PC-3 (cell line): ENCODE measurements around the gene IL19. TPM values are rescaled to one million over a fixed set of nuclear protein-coding genes. Genes with fewer than 3 reads are reported as not detected.

Source experiments
- ATAC-seq: fragments of 200-7000 bp; cut with Tn5 transposase; 2 replicates; pipeline ENCODE4 v1.9.1; 2020; ENCODE audit warnings: mild to moderate bottlenecking, moderate library complexity
- BruUV-seq: library from RNA; stranded (reverse); fragments of 400-500 nt; replicated peaks from 2 replicates; lab custom pipeline; 2021; lab: Mats Ljungman, UMichigan
- CTCF ChIA-PET: fragments of 300-600 bp; sonication (Branson Sonifier 250); formaldehyde crosslinking; loops from one replicate; lab custom pipeline; 2022; ENCODE audit warnings: antibody characterized with exemption; lab: Charles Lee
- POLR2A ChIA-PET: fragments of 300-600 bp; sonication (Branson Sonifier 250); formaldehyde crosslinking; loops from one replicate; lab custom pipeline; 2022; ENCODE audit warnings: antibody characterized with exemption; ENCODE audit not compliant: unreplicated experiment; lab: Charles Lee
- DNase-seq: peaks from one replicate; pipeline ENCODE4 v3.0.0-alpha.2; 2015
- H2AFZ ChIP-seq: fragments of 300-600 bp; sonication (generic); 2 replicates; pipeline ENCODE4 v1.6.0; 2016; ENCODE audit warnings: antibody characterized with exemption, low read length
- H3F3A ChIP-seq: fragments of 300-600 bp; sonication (generic); one replicate; pipeline ENCODE4 v1.6.0; 2017; ENCODE audit warnings: antibody characterized with exemption, low read length, control low read depth, mild to moderate bottlenecking; ENCODE audit not compliant: unreplicated experiment
- H3K27ac ChIP-seq: fragments of 300-600 bp; sonication (generic); 2 replicates; pipeline ENCODE4 v1.5.1; 2016; ENCODE audit warnings: mild to moderate bottlenecking, low read length
- H3K27me3 ChIP-seq: fragments of 300-600 bp; sonication (generic); 2 replicates; pipeline ENCODE4 v1.6.1; 2016; ENCODE audit warnings: low read length, mixed read lengths
- H3K36me3 ChIP-seq: fragments of 300-600 bp; sonication (generic); 2 replicates; pipeline ENCODE4 v1.6.1; 2016; ENCODE audit warnings: low read depth, mixed run types, low read length, mixed read lengths
- H3K4me1 ChIP-seq: fragments of 300-600 bp; sonication (generic); 2 replicates; pipeline ENCODE4 v1.5.1; 2016; ENCODE audit warnings: low read length; ENCODE audit not compliant: insufficient read depth
- H3K4me2 ChIP-seq: fragments of 300-600 bp; sonication (generic); 2 replicates; pipeline ENCODE4 v1.6.0; 2016; ENCODE audit warnings: low read length
- H3K4me3 ChIP-seq: fragments of 300-600 bp; sonication (generic); 2 replicates; pipeline ENCODE4 v1.5.1; 2016; ENCODE audit warnings: mild to moderate bottlenecking, low read length, mixed read lengths
- H3K79me2 ChIP-seq: fragments of 300-600 bp; sonication (generic); 2 replicates; pipeline ENCODE4 v1.6.1; 2017; ENCODE audit warnings: low read length, mixed read lengths
- H3K9ac ChIP-seq: fragments of 300-600 bp; sonication (generic); 2 replicates; pipeline ENCODE4 v1.6.0; 2016; ENCODE audit warnings: mild to moderate bottlenecking, low read length
- H3K9me2 ChIP-seq: fragments of 300-600 bp; sonication (generic); replicated peaks from 2 replicates; pipeline ENCODE4 v1.6.1; 2016; ENCODE audit warnings: mixed run types, low read length, mixed read lengths
- H3K9me3 ChIP-seq: fragments of 300-600 bp; sonication (generic); 2 replicates; pipeline ENCODE4 v1.6.1; 2016; ENCODE audit warnings: low read length, mixed read lengths
- H4K20me1 ChIP-seq: fragments of 300-600 bp; sonication (generic); 2 replicates; pipeline ENCODE4 v1.6.1; 2016; ENCODE audit warnings: low read length, mixed read lengths
- CTCF ChIP-seq: fragments of 300-600 bp; sonication (generic); conservative IDR thresholded peaks from 2 replicates; pipeline ENCODE4 v1.5.1; 2017; ENCODE audit warnings: antibody characterized with exemption, low read depth, mild to moderate bottlenecking, low read length
- EZH2 ChIP-seq: fragments of 300-600 bp; sonication (generic); IDR thresholded peaks from one replicate; pipeline ENCODE4 v1.6.1; 2017; ENCODE audit warnings: antibody characterized with exemption, mild to moderate bottlenecking, low read length; ENCODE audit not compliant: unreplicated experiment
- EZH2phosphoT487 ChIP-seq: fragments of 300-600 bp; sonication (generic); IDR thresholded peaks from 2 replicates; pipeline ENCODE4 v1.6.1; 2018; ENCODE audit warnings: mild to moderate bottlenecking, antibody characterized with exemption, low read length, borderline replicate concordance
- intact Hi-C: fragments of 100-400 bp; cut with micrococcal nuclease; formaldehyde crosslinking; loops from 2 replicates; pipeline ENCODE4 v1.9.0; 2023
- total RNA-seq: library from RNA; depleted of rRNA; stranded (reverse); fragments of >200 nt; gene quantifications from 2 replicates; pipeline ENCODE4 v1.2.3, GENCODE V29; 2014

Gene IL19
- total RNA-seq, 1 experiment from 2014 or later, result not detected

GRCh38 chr1:206732508-206732907 lies 38.1 kb upstream of the IL19 start:
- DNase-seq (no peak), ATAC-seq (no peak)
- no peaks in the 10 kb centered on the region for H3K9me3 ChIP-seq
- H3K4me1 ChIP-seq, result no peaks in the 10 kb centered on the region
- H3K4me2 ChIP-seq, result no peak overlapping the region
- TF ChIP-seq EZH2 (no peak), CTCF (no peak), EZH2phosphoT487 (no peak)
- H3F3A ChIP-seq, result no peaks in the 10 kb centered on the region
- CTCF ChIA-PET, result no interaction called here
- no peaks in the 10 kb centered on the region for H3K27me3 ChIP-seq
- H3K79me2 ChIP-seq, result peaks cover 7% of the 10 kb centered on the region; the same call in 1 of the 2 replicates
- POLR2A ChIA-PET, result no interaction called here
- intact Hi-C loops, result no loop called here
- no peak overlapping the region for H3K4me3 ChIP-seq
- no peaks in the 10 kb centered on the region for H3K9me2 ChIP-seq
- no TSS peak for BruUV-seq
- no peak overlapping the region for H3K27ac ChIP-seq
- peaks cover 38% of the 10 kb centered on the region; the same call in 1 of the 2 replicates for H3K36me3 ChIP-seq
- H4K20me1 ChIP-seq, result peaks cover 3% of the 10 kb centered on the region; the same call in 1 of the 2 replicates
- H2AFZ ChIP-seq, result no peak overlapping the region
- no peak overlapping the region for H3K9ac ChIP-seq

GRCh38 chr1:206732992-206733391 lies 37.6 kb upstream of the IL19 start:
- Histone ChIP-seq H3K9me3 (no peaks in the 10 kb centered on the region), H3K79me2 (peaks cover 4% of the 10 kb centered on the region; the same call in 1 of the 2 replicates), H2AFZ (no peak overlapping the region), H3K9me2 (no peaks in the 10 kb centered on the region), H3F3A (no peaks in the 10 kb centered on the region), H3K4me2 (no peak overlapping the region), H4K20me1 (peaks cover 3% of the 10 kb centered on the region; the same call in 1 of the 2 replicates), H3K27ac (no peak overlapping the region), H3K36me3 (peaks cover 38% of the 10 kb centered on the region; the same call in 1 of the 2 replicates), H3K4me1 (no peaks in the 10 kb centered on the region), H3K4me3 (no peak overlapping the region), H3K9ac (no peak overlapping the region), H3K27me3 (no peaks in the 10 kb centered on the region)
- CTCF ChIA-PET, result interaction anchor here (0.8 kb wide), 1 partner anchor 180 kb away, joined by 3 read pairs; no protein-coding TSS in a partner anchor
- ATAC-seq, result no peak
- intact Hi-C loops, result no loop called here
- DNase-seq, result no peak
- POLR2A ChIA-PET, result no interaction called here
- BruUV-seq, result no TSS peak
- TF ChIP-seq CTCF (no peak), EZH2 (no peak), EZH2phosphoT487 (no peak)

GRCh38 chr1:206734499-206735142 lies 36.0 kb upstream of the IL19 start:
- intact Hi-C loops, result loop anchor here (1.0 to 2.0 kb wide), 3 partner anchors 75 to 248 kb away; no protein-coding TSS in a partner anchor
- H3K4me1 ChIP-seq, result peaks cover 6% of the 10 kb centered on the region
- H4K20me1 ChIP-seq, result 0 out of 2 replicates have a peak, but pooled peaks cover 3% of the 10 kb centered on the region
- peaks cover 34% of the 10 kb centered on the region; the same call in 1 of the 2 replicates for H3K36me3 ChIP-seq
- H3K27me3 ChIP-seq, result no peaks in the 10 kb centered on the region
- H3K9me2 ChIP-seq, result no peaks in the 10 kb centered on the region
- no peak overlapping the region for H3K4me2 ChIP-seq
- TF ChIP-seq CTCF (peak; percentile 95), EZH2phosphoT487 (no peak)
- no peaks in the 10 kb centered on the region for H3K9me3 ChIP-seq
- ATAC-seq, result peak; percentile 69
- H3K79me2 ChIP-seq, result no peaks in the 10 kb centered on the region
- no TSS peak for BruUV-seq
- peak; percentile 81 for DNase-seq
- no peak overlapping the region for H2AFZ ChIP-seq
- no peak overlapping the region for H3K27ac ChIP-seq
- H3K9ac ChIP-seq, result no peak overlapping the region
- H3K4me3 ChIP-seq, result no peak overlapping the region
- ChIA-PET POLR2A (interaction anchor here (0.5 kb wide), 1 partner anchor 259 kb away, joined by 5 read pairs; no protein-coding TSS in a partner anchor), CTCF (interaction anchor here (0.5 to 1.9 kb wide), 18 partner anchors 9 to 248 kb away, joined by 3 to 18 read pairs (median 4); partner anchors contain the start of gene EIF2D)
- H3F3A ChIP-seq, result no peaks in the 10 kb centered on the region
